ENCODE results near the gene KLHDC8A. TPM values are rescaled to one million over a fixed set of nuclear protein-coding genes. Genes with fewer than 3 reads are reported as not detected.

Gene KLHDC8A
- polyA plus RNA-seq, 3 donors: 1.2 to 3.1 (median 2.2) TPM

DNA sequence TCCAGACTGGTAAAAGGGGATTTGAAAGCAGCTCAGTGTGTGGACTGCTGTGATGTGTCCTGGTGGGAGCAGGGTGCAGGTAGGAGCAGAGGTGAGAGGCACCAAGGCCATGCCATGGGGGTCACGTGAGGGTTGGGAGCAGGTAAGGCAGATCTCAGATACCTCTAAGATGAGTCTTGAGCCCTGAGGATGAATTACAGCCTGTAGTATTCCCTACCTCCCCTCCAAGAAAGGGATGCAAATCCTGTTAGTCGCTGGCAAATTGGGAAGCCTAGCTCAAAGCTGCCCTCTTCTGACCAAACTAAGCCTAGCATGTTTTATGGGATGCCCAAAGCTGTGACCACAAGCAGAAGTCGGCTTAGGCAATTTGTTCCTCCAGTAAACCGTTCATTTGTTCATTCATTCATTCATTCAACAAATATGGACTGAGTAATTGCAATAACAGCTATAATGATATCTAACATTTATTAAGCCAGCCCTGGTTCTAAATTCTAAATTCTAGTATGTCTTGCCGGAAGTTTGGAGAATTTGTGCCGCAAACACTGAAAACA is 31.3 kb downstream of the KLHDC8A start:
- DNase-seq (ENCODE audit: extremely low read depth in 1 of 11, low read depth in 9 of 11, low spot score in 4 of 11): peak in 7 of 11 donors; percentile 53 to 76 (median 68)

DNA sequence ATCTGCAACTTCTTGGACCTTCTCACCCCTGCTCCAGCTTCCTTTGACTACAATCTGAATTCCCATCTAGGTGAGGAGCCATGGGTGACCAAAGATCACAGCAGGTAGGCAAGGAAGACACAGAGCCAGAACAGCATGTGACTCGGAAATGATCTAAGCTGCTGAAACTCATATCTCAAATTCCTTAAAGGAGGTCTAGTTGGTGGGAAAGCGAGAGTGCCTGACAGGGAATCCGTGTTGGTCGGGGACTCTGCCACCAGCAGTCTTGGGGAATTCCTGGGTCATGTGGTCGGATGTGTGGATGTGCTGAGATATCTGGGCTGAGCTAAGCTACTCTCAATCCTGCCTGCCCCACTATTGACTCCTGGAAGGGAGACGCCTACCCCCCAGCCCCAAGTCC is 31.9 kb downstream of the KLHDC8A start:
- DNase-seq (ENCODE audit: extremely low read depth in 1 of 11, low read depth in 9 of 11, low spot score in 4 of 11): no peak

DNA sequence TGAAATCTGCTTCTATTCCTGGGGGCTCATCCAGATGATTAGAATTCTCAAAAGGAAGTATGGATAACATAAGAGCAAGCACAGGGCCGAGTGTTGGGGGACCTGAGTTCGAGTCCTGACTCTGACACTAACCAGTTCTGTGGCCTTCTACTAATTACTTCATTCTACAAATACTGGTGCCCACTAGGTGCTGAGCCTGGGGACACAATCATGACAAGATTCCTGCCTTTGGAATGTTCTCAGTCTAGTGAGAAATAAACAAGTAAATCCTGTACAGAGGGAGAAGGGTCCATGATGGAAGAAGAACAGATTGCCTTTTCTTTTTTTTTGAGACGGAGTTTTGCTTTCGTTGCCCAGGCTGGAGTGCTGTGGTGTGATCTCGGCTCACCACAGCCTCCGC is 32.9 kb downstream of the KLHDC8A start:
- no peak for DNase-seq (ENCODE audit: extremely low read depth in 1 of 11, low read depth in 9 of 11, low spot score in 4 of 11)

DNA sequence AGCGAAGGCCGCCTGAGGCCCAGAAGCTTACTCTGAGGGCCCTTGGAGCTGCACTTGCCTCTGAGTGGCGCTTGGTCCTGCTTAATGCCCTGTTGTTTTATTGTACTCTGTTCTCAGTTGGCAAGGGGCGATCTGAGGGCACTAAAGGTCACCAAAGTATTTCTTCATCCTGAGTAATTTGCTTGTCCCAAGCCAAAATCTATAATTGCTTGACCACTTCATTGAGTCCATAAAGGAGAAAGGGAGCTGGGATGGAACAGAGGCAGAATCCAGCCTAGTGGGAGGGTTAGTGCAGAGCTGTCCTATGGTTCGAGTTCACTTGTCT is 34.8 kb downstream of the KLHDC8A start:
- no peak for DNase-seq (ENCODE audit: extremely low read depth in 1 of 11, low read depth in 9 of 11, low spot score in 4 of 11)

DNA sequence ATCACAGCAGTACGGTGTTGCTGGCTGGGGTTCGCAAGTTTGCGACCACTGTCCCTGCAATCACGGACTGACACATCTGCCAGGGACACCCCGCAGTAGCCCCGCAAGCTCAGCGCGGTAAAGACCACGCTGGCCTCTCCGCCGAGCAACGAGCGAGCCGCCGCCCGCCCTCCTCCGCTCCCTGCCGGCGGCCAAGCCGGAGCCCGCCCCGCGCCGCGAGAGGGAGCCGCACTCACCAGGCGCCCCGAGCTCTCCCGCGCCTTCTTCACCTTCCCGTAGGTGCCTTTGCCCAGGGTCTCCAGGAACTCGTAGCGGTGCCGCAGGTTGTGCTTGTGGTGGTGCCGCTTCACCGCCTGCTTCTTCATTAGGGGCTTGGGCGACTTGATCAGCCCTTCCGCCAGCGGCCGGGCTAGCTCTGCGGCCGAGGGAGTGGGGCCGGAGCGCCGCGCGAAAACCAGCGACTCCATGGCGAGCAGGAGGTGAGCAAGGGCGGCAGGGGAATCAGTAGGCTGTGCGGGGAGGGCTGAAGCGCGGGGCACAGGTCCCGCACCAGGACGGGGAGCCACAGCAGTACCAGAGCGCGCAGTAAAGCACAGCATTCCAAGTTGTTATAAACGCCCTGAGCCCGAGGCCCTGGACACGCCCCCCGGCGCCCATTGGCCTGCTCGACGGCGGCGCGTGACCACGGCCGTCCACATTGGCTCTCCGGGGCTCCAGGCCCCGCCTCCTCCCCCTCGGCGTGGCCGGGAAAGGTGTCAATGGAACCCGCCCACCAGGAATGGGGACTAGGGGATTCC is 35.4 kb downstream of the KLHDC8A start, which contains the start of gene NUAK2:
Gene NUAK2 (minus strand): TSS at position 584 of the 797 bp plus-strand sequence. CDS start 117 bp downstream, at position 467.
- peak in 10 of 11 donors; percentile 63 to 92 (median 84) for DNase-seq (ENCODE audit: extremely low read depth in 1 of 11, low read depth in 9 of 11, low spot score in 4 of 11)

DNA sequence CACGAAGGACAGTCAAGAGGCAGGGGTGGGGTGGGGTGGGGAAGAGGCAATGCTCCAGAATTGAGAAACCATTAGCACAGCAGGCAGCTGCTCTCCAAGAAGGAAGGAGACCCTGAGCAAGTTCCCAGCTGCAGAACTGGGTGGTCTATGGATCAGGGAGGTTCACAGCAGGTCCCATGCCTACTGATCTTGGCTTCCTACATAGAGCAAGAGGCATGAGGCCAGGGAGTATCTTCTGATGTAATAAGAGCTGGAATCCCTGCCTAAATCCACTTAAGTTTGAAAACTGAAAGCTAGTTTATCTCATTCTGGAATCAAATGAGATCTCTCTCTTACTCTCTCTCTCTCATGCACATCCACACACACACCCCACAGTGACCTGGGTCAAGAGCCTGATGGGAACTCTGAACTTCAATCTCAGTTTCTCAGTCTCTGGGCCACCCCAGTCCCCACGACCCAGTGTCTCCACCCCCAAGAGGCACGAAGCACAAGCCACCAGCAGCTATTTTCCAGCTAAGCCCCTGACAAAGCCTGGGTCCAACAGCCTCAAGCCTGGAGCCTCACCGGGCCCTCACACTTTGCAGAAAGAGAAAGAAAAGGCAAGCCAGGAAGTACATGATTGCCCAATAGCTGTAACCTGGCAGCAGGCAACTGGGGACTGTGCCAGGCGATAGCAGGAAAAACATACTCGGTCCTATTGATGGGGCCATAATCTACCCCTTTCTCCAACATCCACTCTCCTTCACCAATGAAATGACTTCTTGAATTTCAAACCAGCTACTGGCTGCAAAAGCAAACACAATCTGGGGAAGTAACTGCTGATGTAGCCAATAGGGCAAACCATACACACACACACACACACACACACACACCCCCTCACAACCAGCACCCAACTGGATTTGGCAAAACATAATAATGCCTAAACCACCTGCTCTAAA is 37.4 kb downstream of the KLHDC8A start:
- DNase-seq (ENCODE audit: extremely low read depth in 1 of 11, low read depth in 9 of 11, low spot score in 4 of 11): no peak

DNA sequence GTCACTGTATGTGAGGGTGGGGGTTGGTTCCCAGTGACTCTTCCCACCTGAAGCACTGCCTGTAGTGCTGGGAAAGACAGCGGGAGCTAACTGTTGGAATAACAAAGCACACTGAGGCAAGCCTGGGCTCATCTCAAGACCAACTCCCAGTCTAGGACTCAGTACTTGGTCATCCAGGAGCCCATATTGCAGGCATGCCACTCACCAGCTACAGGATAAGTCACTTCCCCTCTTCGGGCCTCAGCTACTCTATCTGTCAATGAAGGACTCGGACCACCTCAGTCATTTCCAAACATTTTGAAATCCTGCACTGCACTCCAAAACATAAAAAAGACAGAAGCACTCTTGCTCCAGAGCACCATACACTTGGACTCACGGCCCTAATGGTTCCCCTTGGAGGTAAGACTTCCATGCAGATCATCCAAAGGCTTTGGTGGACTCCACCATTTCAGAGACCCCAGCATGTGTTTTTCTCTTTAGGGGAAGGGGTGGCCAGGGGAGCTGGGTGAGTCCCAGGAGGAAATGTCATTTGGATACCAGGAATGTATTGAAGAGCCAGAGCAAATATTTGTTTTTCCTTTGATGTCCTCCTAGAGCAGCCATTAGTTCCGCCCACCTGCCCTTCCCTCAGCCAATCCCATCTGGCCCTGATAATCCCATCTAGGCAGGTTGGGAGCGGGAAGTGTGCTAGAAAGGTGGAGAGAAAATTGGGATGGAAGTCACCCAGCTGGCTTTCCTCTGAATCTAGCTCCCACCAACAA is 38.3 kb downstream of the KLHDC8A start:
- DNase-seq (ENCODE audit: extremely low read depth in 1 of 11, low read depth in 9 of 11, low spot score in 4 of 11): no peak

DNA sequence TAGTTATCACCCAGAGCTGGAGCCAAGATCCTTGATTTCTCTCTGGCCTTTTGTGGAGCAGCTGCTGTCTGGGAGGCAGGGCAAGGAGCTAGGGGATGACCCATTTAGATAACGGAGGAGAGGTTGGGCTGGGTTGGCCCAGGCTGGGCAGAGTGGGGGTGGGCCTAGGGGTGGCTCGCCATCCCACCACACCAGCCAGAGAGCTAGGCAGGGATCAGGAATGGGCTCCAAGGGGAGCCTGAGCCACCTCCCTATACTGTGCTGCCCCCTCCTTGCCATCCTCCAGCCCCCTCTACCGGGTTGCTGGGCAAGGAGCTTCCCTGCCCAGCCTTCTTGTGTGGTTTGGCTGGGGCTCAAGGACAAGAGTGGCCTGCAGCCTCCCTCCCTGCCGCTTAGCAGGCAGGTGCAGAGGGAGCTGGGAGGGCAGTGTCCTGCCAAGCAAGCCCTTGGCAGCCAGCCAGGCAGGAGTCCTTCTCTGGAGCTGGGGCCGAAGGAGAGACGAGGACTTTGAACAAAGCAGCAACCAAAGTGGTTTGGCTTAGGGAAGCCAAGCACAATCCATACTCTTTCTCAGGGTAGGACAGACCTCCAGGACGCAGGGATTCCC is 39.3 kb downstream of the KLHDC8A start:
- peak in 6 of 11 donors; percentile 52 to 81 (median 56) for DNase-seq (ENCODE audit: extremely low read depth in 1 of 11, low read depth in 9 of 11, low spot score in 4 of 11)

DNA sequence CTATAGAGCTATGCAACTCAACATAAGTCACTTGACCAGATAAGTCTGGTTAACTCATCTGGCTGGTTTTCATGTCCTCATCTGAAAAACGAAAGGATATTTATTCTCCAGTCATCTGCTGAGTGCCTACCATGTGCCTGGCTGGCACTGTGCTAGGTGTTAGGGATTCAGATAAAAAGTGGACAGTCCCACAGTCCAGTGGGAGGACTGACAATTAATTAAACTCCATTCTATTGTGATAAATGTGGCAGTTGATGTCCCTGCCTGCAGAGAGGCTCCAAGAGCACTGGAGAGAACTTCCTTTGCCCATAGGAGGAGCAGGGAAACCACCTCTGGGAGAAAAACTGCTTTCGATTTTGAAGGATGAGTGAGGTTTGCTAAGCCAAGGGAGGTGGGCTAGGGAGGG is 40.6 kb downstream of the KLHDC8A start:
- DNase-seq (ENCODE audit: extremely low read depth in 1 of 11, low read depth in 9 of 11, low spot score in 4 of 11): no peak

DNA sequence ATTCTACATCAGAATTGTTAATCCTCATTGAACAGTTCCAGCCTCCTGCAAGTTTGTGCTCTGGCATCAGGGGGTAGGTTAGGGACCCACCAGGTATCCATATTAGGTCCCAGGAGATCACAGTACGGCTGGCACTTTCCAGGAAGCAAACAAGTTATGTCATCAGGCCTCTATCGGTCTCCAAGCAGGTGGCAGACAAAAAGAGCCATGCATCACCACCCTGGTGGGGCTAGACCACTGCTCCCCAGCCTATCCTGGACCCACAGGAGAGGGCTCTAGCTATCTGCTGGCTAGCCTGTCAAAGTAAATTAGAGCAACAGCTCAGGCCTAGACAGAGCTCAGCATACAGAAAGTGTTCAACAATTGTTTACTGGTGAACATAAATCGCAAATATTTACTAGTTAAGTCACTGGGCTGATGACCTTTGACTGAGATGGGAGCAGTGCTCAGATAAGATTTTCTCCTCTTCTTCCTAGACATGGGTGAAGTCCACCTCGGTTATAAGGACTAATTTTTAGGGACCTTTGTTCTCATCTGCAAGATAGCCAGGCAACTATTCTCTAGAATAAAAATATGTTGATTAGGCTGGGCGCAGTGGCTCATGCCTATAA is 41.6 kb downstream of the KLHDC8A start:
- DNase-seq (ENCODE audit: extremely low read depth in 1 of 11, low read depth in 9 of 11, low spot score in 4 of 11): no peak

DNA sequence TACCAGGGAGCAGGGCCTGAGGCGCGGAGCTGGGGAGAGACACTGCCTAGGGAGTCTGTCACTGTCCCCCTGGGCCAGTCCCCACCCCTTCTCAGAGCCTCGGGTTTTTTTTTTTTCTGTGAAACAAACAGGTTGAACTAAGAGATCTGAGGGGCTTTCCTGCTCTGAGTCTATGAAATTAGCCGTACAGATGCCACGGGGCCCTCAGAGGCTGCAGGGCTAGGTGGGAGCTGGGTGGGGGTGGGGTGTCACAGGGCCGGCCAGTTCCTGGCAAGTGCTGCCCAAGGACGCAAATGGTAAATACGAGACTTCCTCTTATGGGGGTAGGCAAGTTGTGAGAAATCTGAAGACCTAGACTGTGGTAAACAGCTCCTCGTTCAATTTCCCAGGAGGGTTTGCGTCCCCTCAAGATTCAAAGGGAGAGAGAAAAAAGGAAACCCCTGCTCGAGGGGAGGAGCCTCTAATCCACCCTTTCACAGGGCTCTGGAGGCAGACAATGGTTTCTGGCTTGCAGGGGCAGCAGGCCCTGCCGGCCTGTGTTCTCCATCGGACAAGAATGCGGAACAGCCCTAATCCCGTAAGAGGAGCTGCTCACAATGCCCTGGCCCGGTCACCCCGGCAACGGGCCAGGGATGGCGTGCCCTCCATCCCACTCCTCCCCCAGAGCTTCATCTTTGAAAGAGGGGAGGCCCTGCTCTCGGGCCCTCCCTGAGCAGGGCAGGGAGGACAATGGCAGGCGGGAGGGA is 43.0 kb downstream of the KLHDC8A start:
- peak in 3 of 11 donors; percentile 51 for DNase-seq (ENCODE audit: extremely low read depth in 1 of 11, low read depth in 9 of 11, low spot score in 4 of 11)

DNA sequence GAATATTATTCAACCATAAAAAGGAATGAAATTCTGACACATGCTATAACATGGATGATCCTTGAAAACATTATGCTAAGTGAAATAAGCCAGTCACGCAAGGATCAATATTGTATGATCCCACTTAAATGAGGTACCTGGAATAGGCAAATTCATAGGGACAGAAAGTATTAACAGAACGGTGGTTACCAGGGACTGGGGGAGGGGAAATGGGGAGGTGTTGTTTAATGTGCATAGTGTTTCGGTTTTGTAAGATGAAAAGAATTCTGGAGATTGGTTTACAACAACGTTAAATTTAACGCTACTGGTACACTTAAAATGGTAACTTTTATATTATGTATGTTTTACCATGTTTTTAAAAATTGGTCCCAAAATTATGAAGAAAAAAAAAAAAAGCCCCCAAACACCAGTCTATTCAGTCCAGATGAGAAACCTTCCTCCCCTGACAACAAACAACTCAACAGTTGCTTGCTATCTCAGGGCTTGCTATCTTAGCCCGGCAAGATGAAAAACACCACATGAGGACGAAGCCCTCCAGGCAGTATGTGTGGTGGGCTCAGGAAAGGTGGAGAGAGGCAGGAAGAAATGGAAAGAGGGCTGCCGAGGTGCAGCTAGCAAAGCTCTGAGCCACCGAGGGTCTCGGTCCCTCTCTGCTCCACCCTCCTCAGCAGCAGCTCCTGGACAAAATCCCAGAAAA is 43.7 kb downstream of the KLHDC8A start:
- DNase-seq (ENCODE audit: extremely low read depth in 1 of 11, low read depth in 9 of 11, low spot score in 4 of 11): no peak

DNA sequence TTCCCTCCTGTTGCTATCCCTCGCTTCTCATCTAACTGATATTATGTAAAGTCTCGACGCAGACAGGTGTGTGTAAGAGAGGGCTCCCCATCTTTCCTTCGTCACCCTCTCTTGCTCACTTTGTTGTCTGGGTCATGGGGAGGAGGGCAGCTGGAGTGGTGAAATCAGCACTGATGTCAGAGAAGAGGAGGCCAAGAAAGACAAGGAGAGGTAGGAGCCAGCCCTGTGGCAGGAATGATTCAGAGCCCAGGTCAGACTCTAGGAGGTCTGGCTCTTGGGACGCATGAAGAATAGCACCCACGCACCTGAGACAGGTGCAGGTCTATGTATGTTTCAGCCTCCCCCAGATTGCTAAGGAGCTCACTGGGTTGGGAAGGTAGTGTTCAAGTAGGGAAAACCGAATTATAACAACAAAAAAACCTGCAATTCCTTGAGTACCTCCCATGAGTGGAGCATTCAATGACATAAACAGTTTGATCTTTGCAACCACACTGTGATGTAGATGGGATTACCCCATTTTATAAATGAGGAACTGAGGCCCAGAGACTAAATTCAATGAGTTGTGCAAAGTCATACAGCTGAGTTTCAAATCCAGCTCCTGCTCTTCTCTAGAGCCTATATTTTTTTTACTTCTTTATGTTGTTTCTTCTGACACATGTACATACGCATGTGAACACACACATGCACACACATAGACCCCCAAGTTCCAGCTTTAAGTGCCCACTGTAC is 45.6 kb downstream of the KLHDC8A start:
- no peak for DNase-seq (ENCODE audit: extremely low read depth in 1 of 11, low read depth in 9 of 11, low spot score in 4 of 11)

DNA sequence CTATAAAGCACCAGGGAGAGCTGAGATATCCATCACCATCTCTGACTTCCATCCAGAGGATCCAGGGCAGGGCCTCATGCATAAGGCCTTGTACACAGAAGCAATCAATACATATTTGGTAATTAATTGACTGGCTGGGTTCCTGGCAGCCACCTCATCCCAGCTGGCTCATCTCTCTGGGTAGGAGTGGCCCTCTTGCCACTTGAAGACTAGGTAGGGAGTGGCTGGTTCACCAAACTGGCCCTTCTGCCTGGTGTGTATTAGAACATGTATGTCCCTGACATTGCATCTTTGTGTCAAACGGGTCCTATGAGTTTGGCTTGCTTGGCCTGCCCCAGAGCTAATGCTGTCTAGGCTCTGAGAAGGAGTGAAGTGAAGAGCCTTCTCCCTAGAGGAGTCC is 47.0 kb downstream of the KLHDC8A start:
- DNase-seq (ENCODE audit: extremely low read depth in 1 of 11, low read depth in 9 of 11, low spot score in 4 of 11): no peak

DNA sequence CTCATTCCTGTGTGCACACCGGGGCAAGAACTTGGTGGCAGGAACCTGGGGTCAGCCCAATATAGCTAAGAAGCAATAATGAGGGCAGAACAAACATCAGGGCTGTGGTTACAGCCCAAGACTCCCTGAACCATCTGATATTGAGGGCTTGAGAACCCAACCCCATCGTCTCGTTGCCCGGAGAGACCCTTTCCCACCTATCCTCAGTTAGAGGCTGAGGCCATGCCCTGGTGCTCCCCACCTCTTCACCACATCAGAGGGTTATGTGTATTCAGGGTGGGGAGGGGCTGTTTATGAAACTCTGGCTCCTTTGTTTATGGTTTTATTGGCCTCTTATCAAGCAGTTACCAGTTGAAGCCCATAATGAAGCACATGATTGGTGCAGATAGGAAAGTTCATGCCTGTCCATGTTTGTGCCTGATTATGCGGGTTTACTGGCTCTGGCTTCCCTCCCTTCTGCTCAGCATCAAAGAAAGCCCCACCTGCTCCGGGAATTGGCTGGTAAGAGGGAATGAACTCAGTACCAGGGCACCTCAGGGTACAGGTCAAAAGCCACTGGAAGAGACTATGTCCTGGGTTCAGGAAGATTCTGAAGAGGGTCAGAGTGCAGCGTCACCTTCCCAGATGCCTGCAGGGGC is 49.7 kb downstream of the KLHDC8A start:
- no peak for DNase-seq (ENCODE audit: extremely low read depth in 1 of 11, low read depth in 9 of 11, low spot score in 4 of 11)

DNA sequence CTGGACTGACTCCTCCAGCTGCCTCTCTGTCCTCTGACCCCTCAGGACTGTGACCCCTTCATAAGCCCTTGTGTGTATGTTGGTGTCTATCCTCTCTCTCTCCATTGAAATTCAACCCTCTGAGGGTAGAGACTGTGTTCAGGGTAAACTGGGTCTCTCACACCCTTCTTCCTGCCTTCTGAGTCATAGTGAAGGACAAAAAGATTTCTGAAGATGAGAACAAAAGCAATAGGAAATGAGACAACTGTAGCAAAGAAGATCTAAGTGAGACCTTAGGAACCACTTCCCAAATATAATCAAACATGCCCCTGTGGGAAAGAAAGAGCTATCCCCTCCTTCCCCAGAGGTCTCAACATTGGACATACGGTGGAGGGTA is 52.0 kb downstream of the KLHDC8A start:
- DNase-seq (ENCODE audit: extremely low read depth in 1 of 11, low read depth in 9 of 11, low spot score in 4 of 11): no peak
